HuH-7 (cell line): ENCODE data around the gene PSMB1.

ENCODE experiments used
- DNase-seq: peaks from one replicate; pipeline ENCODE4 v3.0.0; 2011; ENCODE audit warnings: low spot score

PSMB1 gene

DNA sequence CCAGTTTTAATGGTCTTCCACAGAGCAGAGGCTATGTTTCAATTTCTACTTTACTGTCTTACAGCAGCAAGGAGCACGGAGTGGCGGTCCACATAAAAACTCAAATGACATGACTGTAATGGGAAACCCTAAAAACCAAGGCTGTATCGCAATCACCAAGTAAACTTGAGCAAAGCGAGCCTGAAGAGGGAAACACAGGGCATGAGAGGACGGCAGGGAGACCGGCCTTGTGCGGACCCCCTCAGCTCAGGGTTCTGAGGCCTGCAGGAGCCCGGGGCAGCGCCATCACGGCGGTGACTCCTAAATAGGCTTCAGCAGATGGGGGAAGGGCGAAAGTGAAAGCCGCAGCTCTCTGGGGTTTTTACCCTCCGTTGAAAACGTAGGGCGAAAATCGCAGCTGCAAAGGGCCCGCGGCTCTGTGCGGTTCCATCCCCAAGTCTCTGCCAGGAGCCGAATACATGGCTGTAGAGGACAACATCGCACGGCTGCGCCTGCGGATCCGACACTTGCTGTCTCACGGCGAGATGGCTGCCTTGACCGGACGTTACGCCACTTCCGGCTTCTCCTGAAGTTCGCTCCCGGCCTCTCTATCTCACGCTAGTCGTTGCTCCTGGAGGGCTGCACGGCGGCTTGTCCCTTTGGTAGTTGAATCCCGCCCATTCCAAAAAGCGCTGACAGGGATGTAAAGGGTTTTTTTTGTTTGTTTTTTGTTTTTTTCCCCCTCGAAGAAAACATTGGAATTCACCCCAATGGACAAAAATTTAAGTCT, at the start of gene PSMB1:
PSMB1 (minus strand) TSS at position 543 of the 769 bp plus-strand sequence; CDS start at position 478, 65 bp downstream.
- DNase-seq, result peak; percentile 79

DNA sequence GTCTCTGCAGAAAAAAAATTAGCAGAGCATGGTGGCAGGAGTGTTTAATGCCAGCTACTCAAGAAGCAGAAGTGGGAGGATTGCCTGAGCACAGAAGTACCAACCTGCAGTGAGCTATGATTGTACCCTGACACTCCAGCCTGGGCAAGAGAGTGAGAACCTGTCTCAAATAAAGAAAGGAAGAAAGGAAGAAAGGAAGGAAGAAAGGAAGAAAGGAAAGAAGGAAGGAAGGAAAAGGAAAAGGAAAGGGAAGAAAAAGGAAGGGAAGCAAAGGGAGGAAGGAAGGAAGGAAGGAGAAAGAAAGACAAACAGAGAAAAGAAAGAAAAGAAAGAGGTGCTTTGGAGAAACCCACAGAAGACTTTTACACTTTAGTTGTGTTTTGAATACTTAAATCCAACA, 44.2 kb upstream of the PSMB1 start:
- no peak for DNase-seq

DNA sequence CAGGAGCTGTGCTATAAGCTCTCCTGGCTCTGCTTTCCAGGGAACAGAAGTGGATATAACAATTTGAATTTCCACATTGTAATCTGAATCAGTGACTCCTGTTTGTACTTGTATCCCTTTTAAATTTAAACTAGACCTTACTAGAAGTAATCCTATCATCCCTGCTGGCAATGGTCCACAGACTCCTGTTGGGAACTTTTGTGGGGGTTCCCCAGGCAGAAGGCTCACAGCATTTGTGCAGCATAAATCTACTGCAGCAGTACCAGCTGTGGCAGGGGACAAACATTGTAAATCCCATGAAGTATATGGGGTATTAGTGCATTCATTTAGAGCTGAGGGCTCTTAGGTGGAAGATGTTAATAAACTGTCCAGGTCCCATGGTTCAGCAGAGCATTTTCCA, 43.3 kb upstream of the PSMB1 start:
- no peak for DNase-seq

DNA sequence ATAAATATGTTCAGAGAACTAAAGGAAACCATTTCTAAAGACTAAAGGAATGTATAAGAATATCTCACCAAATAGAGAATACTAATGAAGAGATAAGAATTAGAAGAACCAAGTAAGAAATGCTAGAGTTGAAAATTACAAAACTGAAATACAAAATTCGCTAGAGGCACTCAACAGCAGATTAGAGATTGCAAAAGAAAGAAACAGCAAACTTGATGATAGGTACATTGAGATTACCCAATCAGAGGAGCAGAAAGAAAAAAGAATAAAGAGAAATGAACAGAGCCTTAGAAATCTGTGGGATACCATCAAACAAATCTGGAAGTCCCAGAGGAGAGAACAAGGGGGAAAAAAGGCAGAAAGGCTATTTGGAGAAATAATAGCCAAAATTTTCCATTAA, 37.6 kb upstream of the PSMB1 start:
- no peak for DNase-seq

DNA sequence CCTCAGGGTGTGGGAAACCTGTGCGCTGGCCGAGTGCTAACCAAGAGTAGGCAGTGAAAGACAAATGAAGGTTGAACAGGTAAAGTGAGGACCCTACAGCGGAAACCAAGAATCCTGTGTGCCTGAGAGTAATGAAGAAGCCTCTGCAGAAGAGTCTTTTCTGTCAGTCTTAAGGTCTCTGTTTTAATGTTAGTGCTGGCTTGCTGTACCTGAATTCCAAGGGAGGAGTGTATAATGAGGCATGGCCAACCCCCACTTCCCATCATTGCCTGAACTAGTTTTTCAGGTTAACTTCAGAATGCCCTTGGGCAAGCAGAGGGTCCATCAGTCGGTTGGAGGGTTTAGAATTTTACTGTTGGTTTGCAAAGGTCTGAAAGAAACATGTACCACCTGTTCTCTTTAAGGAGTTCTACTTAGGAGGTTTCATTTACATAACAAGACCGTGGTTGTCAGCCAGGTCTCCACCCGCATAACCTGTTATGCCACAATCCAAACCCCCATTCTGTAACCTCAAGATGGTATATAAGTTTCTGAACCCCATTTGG, 31.9 kb upstream of the PSMB1 start:
- no peak for DNase-seq

DNA sequence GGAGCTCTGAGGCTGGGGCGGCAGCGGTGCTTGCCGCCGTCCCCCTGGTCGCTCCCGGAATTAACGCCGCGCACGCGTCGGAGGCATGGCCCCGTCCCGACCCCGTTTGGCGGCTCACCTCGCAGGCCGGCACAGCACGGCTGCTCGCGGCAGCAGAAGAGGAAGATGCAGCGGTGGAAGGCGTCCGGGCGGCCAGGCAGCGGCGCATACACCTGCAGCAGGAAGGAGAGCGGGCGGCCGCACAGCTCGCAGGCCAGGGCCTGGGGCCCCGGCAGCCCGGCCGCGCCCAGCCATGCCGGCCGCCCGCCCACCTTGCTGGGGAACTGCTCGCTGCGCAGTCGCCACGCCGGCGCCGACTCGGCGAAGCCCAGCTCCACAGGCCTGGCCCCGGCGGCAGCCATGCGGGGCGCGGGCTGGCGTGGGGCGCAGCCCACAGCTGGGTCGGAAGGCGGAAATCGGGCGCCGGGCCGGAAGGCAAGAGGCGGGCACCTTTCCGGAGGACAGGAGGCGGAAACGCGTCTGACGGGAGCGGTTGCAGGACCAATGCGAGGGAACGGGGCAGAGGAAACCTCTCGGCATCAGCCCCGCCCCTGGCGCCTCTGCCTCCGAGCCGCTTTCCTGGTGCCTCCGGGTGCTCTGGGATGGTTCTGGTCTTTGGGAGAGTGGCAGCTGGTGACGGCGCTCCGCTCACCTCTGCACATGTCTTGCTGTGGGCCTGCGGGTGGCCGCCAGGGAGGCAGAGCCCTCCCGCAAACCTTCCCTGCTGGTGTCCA, 31.3 kb upstream of the PSMB1 start, which contains the start of gene PDCD2:
PDCD2 (minus strand) TSS at position 457 of the 773 bp plus-strand sequence; CDS start at position 401, 56 bp downstream.
- DNase-seq, result peak; percentile 97

DNA sequence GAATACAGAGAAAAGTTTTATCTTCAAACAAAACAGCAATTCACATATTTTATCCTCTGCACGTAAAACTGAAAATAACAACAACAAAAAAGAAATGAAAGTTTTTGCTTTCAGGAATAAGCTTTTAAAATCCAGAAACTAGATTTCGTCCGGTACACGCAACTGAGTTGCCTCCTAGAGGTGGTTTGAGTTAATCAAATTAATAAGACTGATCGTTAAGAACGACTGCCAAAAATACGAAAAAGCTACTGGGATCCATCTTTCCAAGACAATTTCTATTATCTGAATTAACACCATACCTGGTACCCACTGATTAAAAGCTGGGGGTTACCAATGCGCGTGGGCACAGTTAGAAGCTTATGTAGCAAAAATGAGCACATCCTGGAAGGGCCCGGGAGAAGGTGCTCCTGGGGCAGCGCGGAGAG, 30.7 kb upstream of the PSMB1 start:
- DNase-seq, result no peak

DNA sequence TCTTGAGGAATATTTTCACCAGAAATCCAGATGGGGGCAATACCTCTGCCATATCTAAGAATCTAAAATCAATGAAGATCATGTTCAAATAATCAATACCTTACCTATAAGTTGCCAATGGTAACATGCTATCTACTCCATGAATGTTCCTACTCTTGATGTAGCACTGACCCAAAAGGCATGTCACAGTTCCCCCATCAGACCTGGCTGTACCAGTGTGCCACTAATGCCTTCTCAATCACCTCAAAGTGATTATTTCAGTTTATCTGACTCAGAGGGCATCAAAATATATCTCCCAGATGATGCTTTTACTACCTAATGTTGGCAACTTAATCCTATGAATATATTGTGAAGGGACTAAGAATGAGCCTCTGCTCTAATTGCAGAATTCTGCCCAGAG, 25.8 kb upstream of the PSMB1 start:
- no peak for DNase-seq

DNA sequence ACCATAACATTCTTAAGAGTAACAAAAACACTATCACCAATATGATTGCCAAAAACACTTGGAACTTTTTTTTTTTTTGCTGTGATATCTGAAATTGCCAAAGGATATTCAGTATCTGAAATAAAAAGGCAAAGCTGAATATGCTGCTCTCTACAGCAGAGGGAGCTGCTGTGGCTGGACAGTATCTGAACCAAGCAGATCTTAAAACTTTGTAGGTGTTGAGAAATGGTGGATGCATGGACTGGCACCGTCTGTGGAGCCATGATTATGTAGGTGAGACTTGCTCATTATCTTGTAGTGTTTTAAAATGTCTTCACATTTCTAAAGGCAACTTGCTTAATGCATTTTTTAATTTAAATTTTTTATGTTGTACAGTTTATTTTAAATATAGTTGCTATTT, 22.1 kb upstream of the PSMB1 start:
- peak; percentile 13 for DNase-seq

DNA sequence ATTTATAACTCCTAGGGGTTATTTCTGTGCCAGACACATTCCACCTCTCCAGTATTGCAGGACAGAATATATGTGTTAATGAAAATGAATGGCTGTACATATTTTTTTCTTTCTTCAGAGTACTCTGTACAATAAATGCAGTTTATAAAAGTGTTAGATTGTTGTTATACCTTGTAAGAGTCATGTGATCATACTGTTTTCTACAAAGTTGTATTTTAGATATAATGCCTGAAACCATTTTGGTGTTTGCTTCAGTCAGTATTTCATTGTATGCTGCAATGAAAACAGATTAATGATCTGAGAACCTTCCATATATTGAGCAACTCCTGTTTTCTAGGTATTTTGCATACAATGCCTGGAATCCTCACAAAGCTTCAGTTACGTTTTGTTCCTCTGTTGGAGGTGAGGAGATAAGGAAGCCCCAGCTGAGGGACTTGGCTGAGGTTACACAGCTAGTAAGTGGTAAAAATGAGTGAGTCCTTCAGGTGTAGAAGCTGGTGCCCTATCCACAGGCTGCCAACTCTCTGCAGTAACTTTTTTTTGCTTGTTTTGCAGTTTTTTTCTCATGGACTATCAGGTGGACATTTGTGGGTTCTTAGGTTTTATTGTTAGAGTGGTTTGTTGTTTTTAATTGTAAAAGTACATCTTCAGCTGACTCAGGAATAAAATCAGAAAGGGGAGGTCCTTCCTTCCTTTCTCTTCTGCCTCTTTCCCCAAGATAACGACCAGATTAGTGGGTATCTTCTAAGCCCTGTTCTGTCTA, 19.8 kb upstream of the PSMB1 start:
- DNase-seq, result no peak

DNA sequence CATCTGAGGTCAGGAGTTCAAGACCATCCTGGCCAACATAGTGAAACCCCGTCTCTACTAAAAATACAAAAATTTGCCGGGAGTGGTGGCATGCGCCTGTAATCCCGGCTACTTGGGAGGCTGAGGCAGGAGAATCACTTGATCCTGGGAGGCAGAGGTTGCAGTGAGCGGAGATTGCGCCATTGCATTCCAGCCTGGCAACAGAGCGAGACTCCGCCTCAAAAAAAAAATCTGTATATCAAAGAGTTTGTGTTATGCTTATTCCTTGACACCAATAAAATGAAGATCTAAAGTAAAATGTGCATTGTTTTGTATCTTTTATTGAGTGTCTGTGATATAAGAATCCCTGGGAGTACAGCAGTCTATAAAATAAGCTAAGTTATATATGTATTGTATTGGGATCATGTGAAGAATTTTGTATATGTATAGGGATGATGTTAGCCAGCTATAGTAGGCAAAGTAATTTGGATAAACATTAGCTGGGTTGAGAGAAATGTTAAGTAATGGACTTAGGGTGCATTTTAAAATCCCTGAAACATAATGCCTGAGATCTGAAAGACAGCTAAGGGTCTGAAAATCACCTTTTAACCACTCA, 11.9 kb upstream of the PSMB1 start:
- no peak for DNase-seq

DNA sequence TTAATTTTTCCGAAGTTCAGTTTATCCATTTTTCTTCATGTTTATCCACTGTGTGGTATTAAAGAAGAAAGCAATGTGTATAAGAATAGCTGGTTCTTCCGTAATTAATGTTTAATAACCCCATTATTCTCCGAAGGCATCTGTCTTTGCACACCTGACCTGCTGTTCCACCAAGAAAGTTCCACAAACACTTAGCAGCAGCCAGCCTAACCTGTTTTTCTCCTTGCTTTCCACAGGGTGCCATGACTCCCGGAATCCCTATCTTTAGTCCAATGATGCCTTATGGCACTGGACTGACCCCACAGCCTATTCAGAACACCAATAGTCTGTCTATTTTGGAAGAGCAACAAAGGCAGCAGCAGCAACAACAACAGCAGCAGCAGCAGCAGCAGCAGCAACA, 8.4 kb upstream of the PSMB1 start:
- no peak for DNase-seq

DNA sequence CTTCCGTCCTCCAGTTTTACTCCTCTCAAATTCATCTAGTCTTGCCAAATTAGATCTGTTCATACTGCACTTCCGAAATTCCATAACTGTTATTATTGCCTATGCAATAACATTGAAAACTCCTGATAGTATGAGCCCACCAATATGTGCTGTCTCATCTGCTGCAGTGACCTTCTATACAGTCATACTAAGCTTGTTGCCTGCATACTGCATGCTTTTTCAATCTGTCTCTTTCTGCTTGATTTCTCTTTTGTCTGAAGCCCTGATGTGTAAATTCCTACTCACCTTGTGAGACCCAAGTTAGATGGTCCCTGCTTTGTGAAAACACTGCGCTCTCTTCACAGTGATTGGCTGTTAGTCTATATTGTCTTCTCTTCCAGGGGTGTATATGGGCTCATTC, 2.2 kb upstream of the PSMB1 start:
- DNase-seq, result no peak

DNA sequence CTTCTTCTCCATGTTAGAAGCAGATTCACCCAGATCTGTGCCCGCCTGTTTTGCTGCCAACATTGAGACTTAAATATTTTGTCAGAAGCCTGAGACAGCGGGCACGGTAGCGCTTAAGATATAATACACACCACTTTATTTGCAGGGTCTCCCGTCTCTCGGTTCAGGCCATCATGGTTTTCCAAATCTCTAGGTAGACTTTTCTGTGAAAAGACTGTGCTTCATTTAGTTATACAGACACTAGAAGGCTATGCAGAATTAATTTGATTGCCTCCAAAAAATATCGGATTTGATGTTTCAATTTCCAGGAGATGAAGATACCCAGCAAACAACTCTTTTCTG, 1.7 kb upstream of the PSMB1 start:
- no peak for DNase-seq

DNA sequence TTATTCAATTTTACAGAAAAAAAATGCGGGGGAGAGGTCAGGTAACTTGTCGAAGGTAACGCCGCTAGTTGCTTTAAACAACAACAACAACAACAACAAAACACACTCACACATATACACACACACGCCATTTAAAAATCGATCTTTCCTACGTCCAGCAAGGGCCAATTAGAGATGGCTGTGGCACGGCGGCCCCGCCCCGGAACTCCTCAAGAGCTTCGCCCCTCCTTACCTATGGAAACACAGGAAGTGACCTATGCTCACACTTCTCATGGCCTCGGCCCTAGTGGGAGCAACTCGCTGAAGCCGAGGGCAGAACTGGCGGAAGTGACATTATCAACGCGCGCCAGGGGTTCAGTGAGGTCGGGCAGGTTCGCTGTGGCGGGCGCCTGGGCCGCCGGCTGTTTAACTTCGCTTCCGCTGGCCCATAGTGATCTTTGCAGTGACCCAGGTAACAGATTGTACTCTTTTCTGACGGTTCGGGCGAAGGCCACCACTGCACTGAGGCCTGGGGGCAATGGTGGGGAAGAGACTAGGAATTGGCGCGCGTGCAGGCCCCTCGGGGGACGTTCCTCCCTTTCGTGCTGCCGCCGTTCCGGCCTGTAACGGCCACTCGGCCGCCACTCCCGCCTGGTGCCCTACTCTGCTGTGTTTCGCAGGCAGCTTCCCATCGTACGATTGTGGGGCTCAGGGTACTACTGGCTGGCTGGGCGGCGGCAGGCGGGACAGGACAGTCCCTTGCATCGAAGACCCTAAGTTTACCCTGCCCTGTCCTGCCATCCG, 1.1 kb upstream of the PSMB1 start, which contains the start of gene TBP:
TBP (plus strand) TSS at position 357 of the 783 bp plus-strand sequence. CDS start 2,661 bp downstream, outside the sequence.
- DNase-seq, result peak; percentile 88

DNA sequence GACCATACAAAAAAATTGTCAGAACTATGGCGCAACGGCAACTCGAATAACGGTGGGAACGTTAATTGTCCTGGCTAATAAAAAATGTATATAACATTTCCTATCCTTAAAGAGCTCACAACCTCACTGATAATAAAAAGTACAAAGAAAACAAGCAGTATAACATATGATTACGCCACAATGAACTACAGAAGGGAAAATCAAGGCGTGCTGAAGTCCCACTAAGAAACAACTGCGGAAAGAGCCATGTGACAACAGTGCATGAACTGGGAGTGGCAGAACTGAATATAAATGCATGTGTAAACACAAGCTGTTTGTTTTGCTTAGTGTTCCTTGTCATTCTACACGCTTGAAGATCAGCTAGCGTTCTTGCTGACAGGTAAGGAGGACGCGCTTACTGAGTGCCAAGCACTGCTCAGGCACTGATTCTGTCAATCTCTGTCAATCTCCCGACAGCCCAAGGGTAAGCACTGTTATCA, 466 bp upstream of the PSMB1 start:
- DNase-seq, result no peak

DNA sequence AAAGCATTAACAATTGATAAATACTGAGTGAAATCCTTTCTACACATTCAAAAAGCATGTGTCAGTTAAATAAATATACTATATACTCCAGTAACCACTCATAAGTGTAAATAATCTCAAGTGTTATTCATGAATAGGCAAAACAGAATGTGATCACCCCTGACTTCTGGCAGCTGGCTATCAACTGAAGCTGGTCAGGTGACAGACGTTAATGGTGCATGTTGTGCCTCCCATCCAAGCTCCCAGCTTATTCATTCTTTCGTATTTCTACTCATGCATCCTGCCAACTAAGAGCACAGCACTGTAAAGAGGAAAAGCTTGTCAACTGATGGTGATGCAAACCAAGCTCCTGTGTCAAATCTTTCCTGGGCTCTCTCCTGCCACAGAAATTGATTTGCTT, 7.7 kb downstream of the PSMB1 start:
- DNase-seq, result no peak

DNA sequence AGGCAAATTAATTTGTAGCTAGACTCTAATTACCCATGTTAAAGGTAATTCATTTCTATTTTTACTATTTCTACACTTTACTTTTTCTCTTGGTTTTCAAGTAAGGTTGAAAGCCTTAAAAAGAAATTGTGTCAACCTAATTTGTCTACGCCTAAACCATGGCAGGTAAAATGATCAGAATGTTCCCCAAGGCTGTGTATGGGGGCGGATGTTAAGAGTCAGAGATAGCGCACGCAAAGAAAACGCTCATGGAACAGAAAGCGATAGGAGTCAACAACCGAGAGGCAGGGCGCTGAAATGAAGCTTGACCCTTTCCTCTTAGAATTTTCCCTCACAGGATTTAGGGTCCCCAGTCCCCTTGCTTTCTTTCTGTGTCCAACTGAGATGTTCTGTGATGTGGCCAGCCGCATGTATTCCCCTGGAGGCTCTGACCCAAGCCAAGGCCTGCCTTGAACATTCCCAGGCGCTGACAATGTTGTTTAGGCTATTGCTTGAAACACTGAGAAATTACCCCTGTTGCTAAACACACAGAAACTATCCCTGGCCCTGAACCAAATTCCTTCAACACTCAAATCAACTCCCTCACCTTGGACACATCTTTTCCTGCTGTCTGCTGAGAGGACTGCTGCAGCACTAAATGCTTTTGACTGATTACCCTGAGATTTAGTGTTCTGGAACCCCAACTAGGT, 10.9 kb downstream of the PSMB1 start:
- no peak for DNase-seq

DNA sequence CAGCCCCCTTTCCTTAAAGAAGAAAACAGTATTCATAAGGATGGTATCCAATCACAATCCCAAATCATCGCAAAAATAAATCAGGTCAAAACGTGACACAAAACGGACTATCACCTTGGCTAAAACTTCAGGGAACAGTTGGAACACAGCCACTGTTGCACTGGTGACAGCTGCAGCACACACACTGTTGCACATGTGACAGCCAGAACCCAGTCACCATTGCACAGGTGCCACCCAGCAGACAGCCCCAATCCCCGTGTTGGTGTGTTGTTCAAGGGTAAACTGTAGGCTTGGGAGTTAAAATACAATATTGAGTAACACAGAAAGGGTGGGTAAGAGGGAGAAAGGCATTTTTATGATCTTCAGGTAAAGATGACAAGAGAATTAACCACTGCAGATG, 15.8 kb downstream of the PSMB1 start:
- DNase-seq, result no peak

DNA sequence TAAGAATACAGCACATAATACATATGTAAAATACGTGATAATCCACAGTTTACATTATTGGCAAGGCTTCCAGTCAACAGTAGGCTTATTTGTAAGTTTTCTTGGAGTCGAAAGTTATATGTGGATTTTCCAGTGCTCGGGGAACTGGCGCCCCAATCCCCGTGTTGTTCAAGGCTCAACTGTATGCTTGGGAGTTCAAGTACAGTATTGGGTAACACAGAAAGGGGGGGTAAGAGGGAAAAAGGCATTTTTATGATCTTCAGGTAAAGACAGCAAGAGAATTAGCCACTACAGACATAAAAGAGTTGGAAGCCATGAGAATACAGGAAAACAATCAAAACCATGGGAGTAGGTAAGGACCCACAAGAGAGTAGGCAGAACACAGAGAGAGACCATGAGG, 16.4 kb downstream of the PSMB1 start:
- no peak for DNase-seq
